Measurements from ENCODE around the gene HLA-DPA1.

DNA sequence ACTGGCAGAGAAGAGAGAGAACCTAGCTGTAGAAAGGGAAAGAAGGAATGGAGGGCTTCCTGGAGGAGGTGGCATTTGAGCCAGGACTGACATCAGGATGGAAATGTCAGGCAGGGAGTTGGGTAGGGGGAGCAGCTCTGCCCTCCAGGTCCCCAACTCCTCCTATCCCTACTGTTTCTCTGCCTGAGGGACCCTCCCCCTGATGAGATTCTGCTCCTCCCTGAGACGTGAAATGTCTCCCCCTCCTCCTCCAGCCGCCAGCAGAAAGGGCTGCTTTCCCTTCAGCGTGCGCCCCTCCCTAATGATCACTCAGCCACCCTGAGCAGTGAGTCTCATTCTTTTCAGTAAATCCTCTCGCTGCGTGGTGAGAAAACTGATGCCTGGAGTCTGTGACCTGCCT is 43.0 kb upstream of the HLA-DPA1 start:
- TF ChIP-seq, protein P1, sequence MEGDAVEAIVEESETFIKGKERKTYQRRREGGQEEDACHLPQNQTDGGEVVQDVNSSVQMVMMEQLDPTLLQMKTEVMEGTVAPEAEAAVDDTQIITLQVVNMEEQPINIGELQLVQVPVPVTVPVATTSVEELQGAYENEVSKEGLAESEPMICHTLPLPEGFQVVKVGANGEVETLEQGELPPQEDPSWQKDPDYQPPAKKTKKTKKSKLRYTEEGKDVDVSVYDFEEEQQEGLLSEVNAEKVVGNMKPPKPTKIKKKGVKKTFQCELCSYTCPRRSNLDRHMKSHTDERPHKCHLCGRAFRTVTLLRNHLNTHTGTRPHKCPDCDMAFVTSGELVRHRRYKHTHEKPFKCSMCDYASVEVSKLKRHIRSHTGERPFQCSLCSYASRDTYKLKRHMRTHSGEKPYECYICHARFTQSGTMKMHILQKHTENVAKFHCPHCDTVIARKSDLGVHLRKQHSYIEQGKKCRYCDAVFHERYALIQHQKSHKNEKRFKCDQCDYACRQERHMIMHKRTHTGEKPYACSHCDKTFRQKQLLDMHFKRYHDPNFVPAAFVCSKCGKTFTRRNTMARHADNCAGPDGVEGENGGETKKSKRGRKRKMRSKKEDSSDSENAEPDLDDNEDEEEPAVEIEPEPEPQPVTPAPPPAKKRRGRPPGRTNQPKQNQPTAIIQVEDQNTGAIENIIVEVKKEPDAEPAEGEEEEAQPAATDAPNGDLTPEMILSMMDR (IDR thresholded peaks at IDR 0.05) = no peak
- no peak for TF ChIP-seq POLR2A (IDR thresholded peaks at IDR 0.05)
